Omental fat pad (tissue), 4 donors: Measurements from ENCODE around the gene SLC2A9. TPM values are rescaled to one million over a fixed set of nuclear protein-coding genes. Genes with fewer than 3 reads are reported as not detected.

Source experiments
- ATAC-seq: fragments of 150-250 bp; one replicate; pipeline ENCODE4 v1.9.1; 2016; ENCODE audit warnings: mild to moderate bottlenecking, moderate library complexity; ENCODE audit not compliant: low FRiP score
- DNase-seq: peaks from one replicate; pipeline ENCODE4 v3.0.0-alpha.2; 2019; ENCODE audit warnings: low spot score
- CTCF ChIP-seq, 3 donors: fragments of 450-650 bp; IDR thresholded peaks; one replicate each; pipeline ENCODE4 v1.5.1; 2016 to 2017; ENCODE audit warnings: antibody characterized with exemption in 3 of 3, mild to moderate bottlenecking in 3 of 3, moderate library complexity in 2 of 3
- total RNA-seq, 4 donors: library from RNA; depleted of rRNA; stranded (reverse); fragments of >200 nt; gene quantifications; one replicate each; pipeline ENCODE4 v1.1.0, GENCODE V29; 2016

SLC2A9 gene
- total RNA-seq, 4 donors from 2014 or later: 4.7 to 8.5 (median 7.3) TPM

DNA sequence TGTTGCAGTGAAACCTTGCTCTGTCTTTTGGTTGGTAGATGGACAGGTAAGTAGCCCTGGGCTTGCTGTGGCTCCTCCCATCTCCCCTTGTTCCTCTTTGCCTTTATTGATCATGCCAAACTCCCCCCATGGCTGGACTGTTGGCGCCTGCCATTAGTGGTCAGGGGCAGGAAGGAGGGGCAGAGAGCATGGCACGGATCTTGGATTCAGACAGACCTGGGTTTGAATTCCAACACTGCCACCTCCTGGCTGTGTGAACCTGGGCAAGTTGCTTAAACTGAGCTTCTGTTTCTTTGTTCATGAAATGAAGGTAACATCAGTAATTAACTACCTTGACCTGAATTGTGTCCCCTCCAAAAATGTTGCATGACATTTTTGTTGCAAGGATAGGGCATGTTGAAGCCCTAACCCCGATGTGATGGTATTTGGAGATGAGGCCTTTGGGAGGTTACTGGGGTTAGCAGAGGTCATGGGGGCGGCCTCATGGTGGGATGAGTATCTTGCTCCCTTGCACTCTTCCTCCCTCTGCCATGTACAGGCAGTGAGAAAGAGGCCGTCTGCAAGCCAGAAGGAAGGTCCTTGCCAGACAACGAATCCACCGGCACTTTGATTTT is 6.0 kb downstream of the SLC2A9 start:
- TF ChIP-seq CTCF (IDR thresholded peaks at IDR 0.05): no peak
- no peak for DNase-seq
- no peak for ATAC-seq

GRCh38 chr4:10013722-10014121 is 7.6 kb downstream of the SLC2A9 start:
- TF ChIP-seq CTCF (IDR thresholded peaks at IDR 0.05): no peak
- DNase-seq (no peak), ATAC-seq (no peak)

GRCh38 chr4:10011885-10012284 is 9.4 kb downstream of the SLC2A9 start:
- no peak for ATAC-seq
- DNase-seq: no peak
- no peak for TF ChIP-seq CTCF (IDR thresholded peaks at IDR 0.05)

- DNase-seq: no peak
- no peak for ATAC-seq
- no peak for TF ChIP-seq CTCF (IDR thresholded peaks at IDR 0.05)
These were observed 10.0 kb downstream of the SLC2A9 start for GRCh38 chr4:10011277-10011676.

DNA sequence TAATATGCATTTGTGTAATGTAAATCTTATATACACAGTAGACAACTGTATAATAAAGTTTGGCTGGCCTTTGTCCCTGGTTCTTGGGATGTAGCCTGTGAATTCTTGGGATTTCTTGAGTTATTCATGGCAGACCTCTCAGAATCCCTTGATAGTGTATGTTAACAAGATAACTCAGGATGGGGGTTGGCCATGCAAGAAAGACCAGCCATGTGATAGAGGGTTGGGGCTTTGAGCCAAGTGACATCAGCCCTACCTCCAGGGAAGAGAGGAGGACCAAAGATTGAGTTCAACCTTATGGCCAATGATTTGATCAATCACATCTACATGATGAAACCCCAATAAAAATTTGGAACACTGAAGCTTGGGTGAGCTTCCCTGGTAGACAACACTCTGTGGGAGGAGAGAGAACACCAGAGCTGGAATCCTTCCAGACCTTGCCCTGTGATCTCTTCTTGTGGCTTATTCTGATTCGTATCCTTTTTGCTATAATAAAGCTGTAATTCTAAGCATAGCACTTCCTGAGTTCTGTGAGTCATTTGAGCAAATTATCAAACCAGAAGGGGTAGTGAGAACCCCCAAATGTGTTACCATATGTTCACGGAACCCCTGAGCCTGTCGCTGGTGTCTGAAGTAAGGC is 11.3 kb downstream of the SLC2A9 start:
- no peak for ATAC-seq

GRCh38 chr4:10008609-10009005 is 12.7 kb downstream of the SLC2A9 start:
- DNase-seq (no peak), ATAC-seq (no peak)
- TF ChIP-seq CTCF (IDR thresholded peaks at IDR 0.05): no peak

More for the DNA sequence above, 11.3 kb downstream of the SLC2A9 start:
- DNase-seq: no peak
- no peak for TF ChIP-seq CTCF (IDR thresholded peaks at IDR 0.05)
